Heart left ventricle (tissue), 16 donors: Measurements from ENCODE around the gene OR51I2. TPM values are rescaled to one million over a fixed set of nuclear protein-coding genes. Genes with fewer than 3 reads are reported as not detected.

ENCODE experiments used
- ATAC-seq, 4 donors: fragments of 200-7000 bp; cut with Tn5 transposase; one replicate each; pipeline ENCODE4 v1.9.1; 2020 to 2022; ENCODE audit warnings: moderate library complexity in 4 of 4, mild to moderate bottlenecking in 3 of 4, moderate number of reproducible peaks in 1 of 4
- DNase-seq, 5 donors: peaks; one replicate each; pipeline ENCODE4 v3.0.0-alpha.2; 2020
- H3K27ac ChIP-seq, 12 donors: fragments of 200-600 bp; sonication (generic) in 4 of 12; one replicate each; pipeline versions ENCODE4 v1.5.0 to v1.8.0; 2016 to 2022; ENCODE audit warnings: mild to moderate bottlenecking in 2 of 12
- H3K27me3 ChIP-seq, 9 donors: fragments of 200-600 bp; sonication (generic) in 2 of 9; one replicate each; pipeline versions ENCODE4 v1.5.1 to v1.8.0; 2016 to 2022; ENCODE audit warnings: mild to moderate bottlenecking in 3 of 9
- H3K36me3 ChIP-seq, 9 donors: fragments of 200-600 bp; sonication (generic) in 2 of 9; one replicate each; pipeline versions ENCODE4 v1.5.0 to v1.8.0; 2018 to 2022; ENCODE audit warnings: mild to moderate bottlenecking in 2 of 9
- H3K4me1 ChIP-seq, 12 donors: fragments of 200-600 bp; sonication (generic) in 4 of 12; one replicate each; pipeline versions ENCODE4 v1.5.0 to v1.8.0; 2016 to 2022; ENCODE audit warnings: mild to moderate bottlenecking in 3 of 12
- H3K4me3 ChIP-seq, 12 donors: fragments of 200-600 bp; sonication (generic) in 4 of 12; one replicate each; pipeline versions ENCODE4 v1.5.0 to v1.8.0; 2017 to 2022; ENCODE audit warnings: mild to moderate bottlenecking in 9 of 12, moderate library complexity in 4 of 12
- H3K9me3 ChIP-seq, 12 donors: fragments of 200-600 bp; sonication (generic) in 4 of 12; one replicate each; pipeline versions ENCODE4 v1.5.0 to v1.8.0; 2016 to 2022; ENCODE audit warnings: mild to moderate bottlenecking in 1 of 12
- POLR2A ChIP-seq, 2 donors: fragments of 450-650 bp; IDR thresholded peaks; one replicate each; pipeline ENCODE4 v1.6.1; 2017; ENCODE audit warnings: antibody characterized with exemption in 2 of 2, mild to moderate bottlenecking in 2 of 2, moderate library complexity in 2 of 2
- WGBS, 4 donors: extraction: QIAGEN DNeasy Blood & Tissue Kit in 2 of 4; methylation state at CpG; one replicate each; pipeline versions ENCODE4 v1.1.5 to v1.1.7; 2013 to 2018; 5-methylcytosine and 5-hydroxymethylcytosine counted together
- intact Hi-C, 10 donors: fragments of 100-400 bp; cut with DNase I; formaldehyde crosslinking; loops; one replicate each; pipeline versions ENCODE4 v1.11.1 to v1.14.2; 2022
- polyA plus RNA-seq, 2 donors: library from polyadenylated mRNA; stranded (reverse); fragments of 200-250 nt; gene quantifications; one replicate each; pipeline ENCODE4 v1.2.3, GENCODE V29; 2013
- total RNA-seq, 9 donors: library from RNA; depleted of rRNA in 2 of 9; stranded (reverse); fragments of >200 nt in 2 of 9; fragmentation: NEBNext Ultra II Directional in 3 of 9; extraction: Animal tissue kit (Norgen Biotek cat#: 25700) in 3 of 9; gene quantifications; one replicate each; pipeline versions ENCODE4 v1.1.0 to v1.2.4, GENCODE V29; 2016 to 2023
- TF ChIP-seq, protein P1 (sequence below), 12 donors: fragments of 200-600 bp; sonication (generic) in 4 of 12; IDR thresholded peaks; one replicate each; pipeline versions ENCODE4 v1.5.0 to v1.8.0; 2018 to 2022; ENCODE audit warnings: antibody characterized with exemption in 12 of 12, mild to moderate bottlenecking in 5 of 12
- donor health status: ischemic (EF 13 %, LVEDD 7.1; RV severe dilation, severe dysfunction).
- donor health status: healthy with polysubstance abuse.
- donor health status: DM: no; HTN: yes; CAD: no.
- donor health status: DM: no; HTN: no; CAD: no.
- donor health status: ischemic (EF 25% LVEDD 6.9; RV normal size, moderate dysfunction).
- donor health status: ischemic (EF 25% LVEDD 5.7; RV mildly dilated, moderate dysfunction).
- donor health status: healthy.
- donor health status: DM: yes; HTN: yes; CAD: no.
- donor health status: ischemic (EF 35%, LVEDD 5.7; RV mildly dilated, moderate dysfunction).
- donor health status: nonischemic (EF 11% LVEDD 7.7; RV severe dilation, severe dysfunction).
- donor health status: DM: yes; HTN: yes; CAD: no.
- donor health status: PGD.
- donor health status: ischemic (EF 29% LVEDD 5.4; RV normal size, mild dysfunction).
- donor health status: nonischemic (EF 23%, LVEDD 6.1; RV moderate dilation, normal function).

Gene OR51I2
- total and polyA plus RNA-seq, 11 donors = not detected

DNA sequence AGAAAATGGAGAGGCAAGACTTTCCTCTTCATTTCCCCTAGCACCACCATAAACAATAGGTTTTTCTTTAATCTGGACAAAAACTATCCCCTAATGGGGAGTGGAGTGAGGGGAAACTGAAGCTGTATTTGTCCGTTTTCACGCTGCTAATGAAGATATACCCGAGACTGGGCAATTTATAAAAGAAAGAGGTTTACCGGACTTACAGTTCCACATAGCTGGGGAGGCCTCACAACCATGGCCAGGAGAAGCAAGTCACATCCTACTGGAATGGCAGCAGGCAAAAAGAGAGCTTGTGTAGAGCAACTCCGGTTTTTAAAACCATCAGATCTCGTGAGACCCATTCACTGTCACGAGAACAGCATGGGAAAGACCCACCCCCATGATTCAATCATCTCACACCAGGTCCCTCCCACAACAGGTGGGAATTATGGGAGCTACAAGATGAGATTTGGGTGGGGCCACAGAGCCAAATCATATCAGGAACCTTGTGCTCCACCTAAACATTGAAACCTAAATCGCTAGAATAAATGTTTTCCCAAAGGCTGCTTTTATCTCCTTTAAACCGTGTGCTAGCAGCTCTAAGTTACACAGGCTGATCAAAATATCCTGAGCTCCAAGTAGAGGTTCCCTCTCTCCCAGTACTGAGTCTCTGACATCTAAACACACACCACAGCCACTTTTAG is 56.4 kb downstream of the OR51I2 start:
- H3K36me3 ChIP-seq = no peaks in the 10 kb centered on the region
- no peak overlapping the region for H3K4me3 ChIP-seq
- 84 to 89% (median 87%) methylated on average over 9 of the region's 9 CpGs for WGBS, 4 donors
- H3K27me3 ChIP-seq = no peaks in the 10 kb centered on the region
- ATAC-seq (no peak), DNase-seq (no peak)
- no peak overlapping the region for H3K27ac ChIP-seq
- no peaks in the 10 kb centered on the region for H3K9me3 ChIP-seq
- intact Hi-C loops = no loop called here
- H3K4me1 ChIP-seq = no peaks in the 10 kb centered on the region
- TF ChIP-seq POLR2A (IDR thresholded peaks at IDR 0.05) = no peak
- TF ChIP-seq, protein P1, sequence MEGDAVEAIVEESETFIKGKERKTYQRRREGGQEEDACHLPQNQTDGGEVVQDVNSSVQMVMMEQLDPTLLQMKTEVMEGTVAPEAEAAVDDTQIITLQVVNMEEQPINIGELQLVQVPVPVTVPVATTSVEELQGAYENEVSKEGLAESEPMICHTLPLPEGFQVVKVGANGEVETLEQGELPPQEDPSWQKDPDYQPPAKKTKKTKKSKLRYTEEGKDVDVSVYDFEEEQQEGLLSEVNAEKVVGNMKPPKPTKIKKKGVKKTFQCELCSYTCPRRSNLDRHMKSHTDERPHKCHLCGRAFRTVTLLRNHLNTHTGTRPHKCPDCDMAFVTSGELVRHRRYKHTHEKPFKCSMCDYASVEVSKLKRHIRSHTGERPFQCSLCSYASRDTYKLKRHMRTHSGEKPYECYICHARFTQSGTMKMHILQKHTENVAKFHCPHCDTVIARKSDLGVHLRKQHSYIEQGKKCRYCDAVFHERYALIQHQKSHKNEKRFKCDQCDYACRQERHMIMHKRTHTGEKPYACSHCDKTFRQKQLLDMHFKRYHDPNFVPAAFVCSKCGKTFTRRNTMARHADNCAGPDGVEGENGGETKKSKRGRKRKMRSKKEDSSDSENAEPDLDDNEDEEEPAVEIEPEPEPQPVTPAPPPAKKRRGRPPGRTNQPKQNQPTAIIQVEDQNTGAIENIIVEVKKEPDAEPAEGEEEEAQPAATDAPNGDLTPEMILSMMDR (IDR thresholded peaks at IDR 0.05) = no peak

Other genes with a start within 250 kb of the OR51I2 start
- not detected for gene OR51V1, start 248.6 kb upstream of the OR51I2 start, total RNA-seq
- gene OR51V1, start 248.6 kb upstream of the OR51I2 start, polyA plus RNA-seq = not detected
- gene HBB, start 222.3 kb upstream of the OR51I2 start, total RNA-seq = 1,000 to 10,000 TPM in 1 of 9 donors, 100 to 1,000 TPM in 8; 123 to 1,223 (median 316) TPM
- gene HBB, start 222.3 kb upstream of the OR51I2 start, polyA plus RNA-seq = 10 to 100 TPM in 1 of 2 donors, 1 to 10 TPM in 1; 1.1 to 53.3 TPM
- gene HBD, start 214.8 kb upstream of the OR51I2 start, total RNA-seq = 1 to 10 TPM in 1 of 9 donors, not detected in 8; 4.2 TPM
- not detected for gene HBD, start 214.8 kb upstream of the OR51I2 start, polyA plus RNA-seq
- not detected for gene HBG1, start 199.5 kb upstream of the OR51I2 start, total RNA-seq
- gene HBG1, start 199.5 kb upstream of the OR51I2 start, polyA plus RNA-seq = not detected
- gene HBG2, start 194.5 kb upstream of the OR51I2 start, total RNA-seq = 1 to 10 TPM in 2 of 9 donors, under 1 TPM in 1, not detected in 6; 0.72 to 2.0 (median 1.9) TPM
- not detected for gene HBG2, start 194.5 kb upstream of the OR51I2 start, polyA plus RNA-seq
- gene HBE1, start 179.4 kb upstream of the OR51I2 start, total RNA-seq = not detected
- gene HBE1, start 179.4 kb upstream of the OR51I2 start, polyA plus RNA-seq = not detected
- gene OR51B4, start 147.4 kb upstream of the OR51I2 start, total RNA-seq = not detected
- gene OR51B4, start 147.4 kb upstream of the OR51I2 start, polyA plus RNA-seq = not detected
- gene OR51B2, start 125.0 kb upstream of the OR51I2 start, total RNA-seq = not detected
- gene OR51B2, start 125.0 kb upstream of the OR51I2 start, polyA plus RNA-seq = not detected
- under 1 TPM in 1 of 9 donors, not detected in 8; 0.80 TPM for gene OR51B5, start 105.8 kb upstream of the OR51I2 start, total RNA-seq
- under 1 TPM in 1 of 2 donors, not detected in 1; 0.11 TPM for gene OR51B5, start 105.8 kb upstream of the OR51I2 start, polyA plus RNA-seq
- not detected for gene OR51B6, start 97.8 kb upstream of the OR51I2 start, total RNA-seq
- not detected for gene OR51B6, start 97.8 kb upstream of the OR51I2 start, polyA plus RNA-seq
- not detected for gene OR51M1, start 65.5 kb upstream of the OR51I2 start, total RNA-seq
- gene OR51M1, start 65.5 kb upstream of the OR51I2 start, polyA plus RNA-seq = not detected
- not detected for gene OR51Q1, start 27.2 kb upstream of the OR51I2 start, total RNA-seq
- not detected for gene OR51Q1, start 27.2 kb upstream of the OR51I2 start, polyA plus RNA-seq
- gene OR51I1, start 7.8 kb upstream of the OR51I2 start, total RNA-seq = not detected
- not detected for gene OR51I1, start 7.8 kb upstream of the OR51I2 start, polyA plus RNA-seq
- gene OR52D1, start 39.4 kb downstream of the OR51I2 start, total RNA-seq = not detected
- not detected for gene OR52D1, start 39.4 kb downstream of the OR51I2 start, polyA plus RNA-seq
- under 1 TPM in 1 of 9 donors, not detected in 8; 0.16 TPM for gene UBQLN3, start 60.6 kb downstream of the OR51I2 start, total RNA-seq
- not detected for gene UBQLN3, start 60.6 kb downstream of the OR51I2 start, polyA plus RNA-seq
- under 1 TPM in 5 of 9 donors, not detected in 4; 0.14 to 0.25 (median 0.17) TPM for gene UBQLNL, start 67.4 kb downstream of the OR51I2 start, total RNA-seq
- gene UBQLNL, start 67.4 kb downstream of the OR51I2 start, polyA plus RNA-seq = under 1 TPM; 0.03 to 0.23 TPM
- under 1 TPM in 2 of 9 donors, not detected in 7; 0.32 to 0.47 TPM for gene OR52H1, start 99.2 kb downstream of the OR51I2 start, total RNA-seq
- not detected for gene OR52H1, start 99.2 kb downstream of the OR51I2 start, polyA plus RNA-seq
- gene OR52B6, start 131.6 kb downstream of the OR51I2 start, total RNA-seq = not detected
- not detected for gene OR52B6, start 131.6 kb downstream of the OR51I2 start, polyA plus RNA-seq
- gene TRIM6, start 147.3 kb downstream of the OR51I2 start, total RNA-seq = 1 to 10 TPM in 6 of 9 donors, under 1 TPM in 3; 0.39 to 2.4 (median 1.1) TPM
- gene TRIM6, start 147.3 kb downstream of the OR51I2 start, polyA plus RNA-seq = under 1 TPM; 0.50 to 0.88 TPM
- 1 to 10 TPM; 1.3 to 9.1 (median 1.6) TPM for gene TRIM34, start 175.7 kb downstream of the OR51I2 start, total RNA-seq
- gene TRIM34, start 175.7 kb downstream of the OR51I2 start, polyA plus RNA-seq = 1 to 10 TPM in 1 of 2 donors, under 1 TPM in 1; 0.72 to 1.9 TPM
- 10 to 100 TPM in 2 of 9 donors, 1 to 10 TPM in 7; 7.5 to 15.9 (median 8.9) TPM for gene TRIM5, start 235.8 kb downstream of the OR51I2 start, total RNA-seq
- gene TRIM5, start 235.8 kb downstream of the OR51I2 start, polyA plus RNA-seq = 1 to 10 TPM; 4.7 to 8.2 TPM
- 10 to 100 TPM in 8 of 9 donors, 1 to 10 TPM in 1; 9.4 to 83.0 (median 17.0) TPM for gene TRIM22, start 240.5 kb downstream of the OR51I2 start, total RNA-seq
- 1 to 10 TPM; 9.2 to 10.0 TPM for gene TRIM22, start 240.5 kb downstream of the OR51I2 start, polyA plus RNA-seq